ENCODE measurements around the gene SLC5A7. TPM values are rescaled to one million over a fixed set of nuclear protein-coding genes. Genes with fewer than 3 reads are reported as not detected.

The SLC5A7 gene
- total RNA-seq, result not detected

- H3K9me3 Mint-ChIP-seq, result no peaks in the 10 kb centered on the region
- no peak for ATAC-seq (replicated peaks)
- H3K27ac Mint-ChIP-seq, result no peak within 1 kb of the TSS
- H3K36me3 Mint-ChIP-seq (ENCODE audit: low read depth), result no peaks in the 10 kb centered on the region
- H3K4me3 Mint-ChIP-seq, result no peak within 1 kb of the TSS
- H3K27me3 Mint-ChIP-seq, result peaks cover 19% of the 10 kb centered on the region
- no peaks in the 10 kb centered on the region for H3K4me1 Mint-ChIP-seq
Observed at GRCh38 chr2:107986278-107987217, at the start of gene SLC5A7. SLC5A7 (plus strand) TSS chr2:107986524; CDS start chr2:107988156, 1,632 bp downstream.

- Mint-ChIP-seq H3K27ac (no peak overlapping the region), H3K36me3 (ENCODE audit: low read depth) (no peaks in the 10 kb centered on the region), H3K4me3 (no peak overlapping the region), H3K4me1 (no peaks in the 10 kb centered on the region), H3K9me3 (no peaks in the 10 kb centered on the region), H3K27me3 (no peaks in the 10 kb centered on the region)
- ATAC-seq (replicated peaks), result no peak
Observed at GRCh38 chr2:107961395-107961794, 24.9 kb upstream of the SLC5A7 start.

- no peaks in the 10 kb centered on the region for H3K9me3 Mint-ChIP-seq
- H3K27ac Mint-ChIP-seq, result no peak overlapping the region
- no peaks in the 10 kb centered on the region for H3K4me1 Mint-ChIP-seq
- no peaks in the 10 kb centered on the region for H3K27me3 Mint-ChIP-seq
- no peak overlapping the region for H3K4me3 Mint-ChIP-seq
- H3K36me3 Mint-ChIP-seq (ENCODE audit: low read depth), result no peaks in the 10 kb centered on the region
- no peak for ATAC-seq (replicated peaks)
Observed at GRCh38 chr2:107964185-107964584, 22.1 kb upstream of the SLC5A7 start.

- Mint-ChIP-seq H3K27ac (no peak overlapping the region), H3K36me3 (ENCODE audit: low read depth) (no peaks in the 10 kb centered on the region)
Observed at GRCh38 chr2:107984707-107985106, 1.6 kb upstream of the SLC5A7 start.

GRCh38 chr2:107988108-107988507 lies 1.8 kb downstream of the SLC5A7 start:
- Mint-ChIP-seq H3K27ac (no peak overlapping the region), H3K4me1 (no peaks in the 10 kb centered on the region), H3K27me3 (peaks cover 19% of the 10 kb centered on the region), H3K36me3 (ENCODE audit: low read depth) (no peaks in the 10 kb centered on the region), H3K4me3 (no peak overlapping the region), H3K9me3 (no peaks in the 10 kb centered on the region)
- ATAC-seq (replicated peaks), result no peak

More at GRCh38 chr2:107984707-107985106, 1.6 kb upstream of the SLC5A7 start:
- Mint-ChIP-seq H3K9me3 (no peaks in the 10 kb centered on the region), H3K27me3 (peaks cover 19% of the 10 kb centered on the region), H3K4me3 (no peak overlapping the region), H3K4me1 (no peaks in the 10 kb centered on the region)
- no peak for ATAC-seq (replicated peaks)

GRCh38 chr2:107989445-107989844 lies 3.1 kb downstream of the SLC5A7 start:
- no peak for ATAC-seq (replicated peaks)
- Mint-ChIP-seq H3K27ac (no peak overlapping the region), H3K4me3 (no peak overlapping the region), H3K4me1 (no peaks in the 10 kb centered on the region), H3K9me3 (no peaks in the 10 kb centered on the region), H3K36me3 (ENCODE audit: low read depth) (no peaks in the 10 kb centered on the region), H3K27me3 (peaks cover 19% of the 10 kb centered on the region)

- no peak for ATAC-seq (replicated peaks)
- H3K4me1 Mint-ChIP-seq, result no peaks in the 10 kb centered on the region
- H3K36me3 Mint-ChIP-seq (ENCODE audit: low read depth), result no peaks in the 10 kb centered on the region
- no peak overlapping the region for H3K4me3 Mint-ChIP-seq
- H3K9me3 Mint-ChIP-seq, result no peaks in the 10 kb centered on the region
- H3K27ac Mint-ChIP-seq, result no peak overlapping the region
- peaks cover 13% of the 10 kb centered on the region for H3K27me3 Mint-ChIP-seq
Observed at GRCh38 chr2:107990718-107991117, 4.4 kb downstream of the SLC5A7 start.

GRCh38 chr2:107992069-107992468 lies 5.7 kb downstream of the SLC5A7 start:
- Mint-ChIP-seq H3K4me1 (no peaks in the 10 kb centered on the region), H3K27me3 (peaks cover 12% of the 10 kb centered on the region), H3K9me3 (no peaks in the 10 kb centered on the region), H3K4me3 (no peak overlapping the region), H3K27ac (no peak overlapping the region), H3K36me3 (ENCODE audit: low read depth) (no peaks in the 10 kb centered on the region)
- ATAC-seq (replicated peaks), result no peak

- Mint-ChIP-seq H3K9me3 (peaks cover 3% of the 10 kb centered on the region), H3K4me3 (no peak overlapping the region), H3K27me3 (peaks cover 4% of the 10 kb centered on the region), H3K27ac (no peak overlapping the region), H3K4me1 (no peaks in the 10 kb centered on the region), H3K36me3 (ENCODE audit: low read depth) (no peaks in the 10 kb centered on the region)
- no peak for ATAC-seq (replicated peaks)
Observed at GRCh38 chr2:107999158-107999557, 12.8 kb downstream of the SLC5A7 start.

- ATAC-seq (replicated peaks), result no peak
- Mint-ChIP-seq H3K9me3 (peaks cover 3% of the 10 kb centered on the region), H3K27me3 (no peaks in the 10 kb centered on the region), H3K36me3 (ENCODE audit: low read depth) (no peaks in the 10 kb centered on the region), H3K4me3 (no peak overlapping the region), H3K27ac (no peak overlapping the region), H3K4me1 (no peaks in the 10 kb centered on the region)
Observed at GRCh38 chr2:108010912-108011591, 24.7 kb downstream of the SLC5A7 start.

- Mint-ChIP-seq H3K36me3 (ENCODE audit: low read depth) (no peaks in the 10 kb centered on the region), H3K27ac (no peak overlapping the region), H3K9me3 (peaks cover 3% of the 10 kb centered on the region), H3K4me3 (no peak overlapping the region), H3K27me3 (no peaks in the 10 kb centered on the region), H3K4me1 (no peaks in the 10 kb centered on the region)
- no peak for ATAC-seq (replicated peaks)
Observed at GRCh38 chr2:108013305-108013704, 27.0 kb downstream of the SLC5A7 start.

GRCh38 chr2:108022628-108023027 lies 36.3 kb downstream of the SLC5A7 start:
- Mint-ChIP-seq H3K27me3 (no peaks in the 10 kb centered on the region), H3K27ac (no peak overlapping the region), H3K9me3 (no peaks in the 10 kb centered on the region), H3K4me1 (no peaks in the 10 kb centered on the region), H3K4me3 (no peak overlapping the region), H3K36me3 (ENCODE audit: low read depth) (no peaks in the 10 kb centered on the region)
- no peak for ATAC-seq (replicated peaks)

GRCh38 chr2:108023776-108024175 lies 37.5 kb downstream of the SLC5A7 start:
- Mint-ChIP-seq H3K36me3 (ENCODE audit: low read depth) (no peaks in the 10 kb centered on the region), H3K9me3 (no peaks in the 10 kb centered on the region), H3K4me1 (no peaks in the 10 kb centered on the region), H3K27ac (no peak overlapping the region), H3K4me3 (no peak overlapping the region), H3K27me3 (no peaks in the 10 kb centered on the region)
- ATAC-seq (replicated peaks), result no peak

- no peaks in the 10 kb centered on the region for H3K36me3 Mint-ChIP-seq (ENCODE audit: low read depth)
- H3K27me3 Mint-ChIP-seq, result no peaks in the 10 kb centered on the region
- no peak for ATAC-seq (replicated peaks)
- no peaks in the 10 kb centered on the region for H3K9me3 Mint-ChIP-seq
- no peaks in the 10 kb centered on the region for H3K4me1 Mint-ChIP-seq
- no peak overlapping the region for H3K27ac Mint-ChIP-seq
- no peak overlapping the region for H3K4me3 Mint-ChIP-seq
Observed at GRCh38 chr2:108026092-108026794, 39.9 kb downstream of the SLC5A7 start.
